Myocyte (in vitro differentiated cells): Measurements from ENCODE around the gene CDK2AP2. TPM values are rescaled to one million over a fixed set of nuclear protein-coding genes. Genes with fewer than 3 reads are reported as not detected.

ENCODE experiments used
- DNase-seq: peaks from one replicate; pipeline ENCODE4 v3.0.0-alpha.2; 2012; ENCODE audit warnings: low read depth
- total RNA-seq: library from RNA; depleted of rRNA; stranded (reverse); fragments of >200 nt; gene quantifications from 2 replicates; pipeline ENCODE4 v1.2.3, GENCODE V29; 2014

Gene CDK2AP2
- total RNA-seq, 1 donor from 2014 or later, result 48.4 TPM

GRCh38 chr11:67504005-67504949, 3.7 kb downstream of the CDK2AP2 start:
- DNase-seq, result peak; percentile 13

GRCh38 chr11:67503119-67504004, 4.6 kb downstream of the CDK2AP2 start:
- no peak for DNase-seq

- DNase-seq, result no peak
Observed at GRCh38 chr11:67502328-67502979, 5.5 kb downstream of the CDK2AP2 start.

GRCh38 chr11:67501854-67502253, 6.1 kb downstream of the CDK2AP2 start:
- no peak for DNase-seq

GRCh38 chr11:67500831-67501715, 6.9 kb downstream of the CDK2AP2 start:
- no peak for DNase-seq

GRCh38 chr11:67500484-67500821, 7.5 kb downstream of the CDK2AP2 start:
- no peak for DNase-seq

- DNase-seq, result no peak
Observed at GRCh38 chr11:67499808-67500483, 8.0 kb downstream of the CDK2AP2 start.

GRCh38 chr11:67498544-67498972, 9.4 kb downstream of the CDK2AP2 start:
- no peak for DNase-seq

- no peak for DNase-seq
Observed at GRCh38 chr11:67497656-67498291, 10.2 kb downstream of the CDK2AP2 start.

- DNase-seq, result no peak
Observed at GRCh38 chr11:67496113-67496512, 11.8 kb downstream of the CDK2AP2 start.

GRCh38 chr11:67495234-67496005, 12.5 kb downstream of the CDK2AP2 start:
- no peak for DNase-seq

GRCh38 chr11:67494371-67495233, 13.4 kb downstream of the CDK2AP2 start:
- DNase-seq, result no peak

GRCh38 chr11:67493548-67494370, 14.2 kb downstream of the CDK2AP2 start:
- DNase-seq, result no peak

GRCh38 chr11:67492801-67493547, 15.0 kb downstream of the CDK2AP2 start:
- DNase-seq, result no peak

GRCh38 chr11:67492069-67492727, 15.8 kb downstream of the CDK2AP2 start:
- no peak for DNase-seq
